Neural progenitor cell (in vitro differentiated cells): ENCODE measurements around the gene CYP2C8.

Experiments used
- CTCF ChIP-seq: fragments of 200-600 bp; sonication (generic); IDR thresholded peaks from 2 replicates; pipeline ENCODE4 v1.5.1; 2017; ENCODE audit warnings: antibody characterized with exemption, mild to moderate bottlenecking
- EZH2 ChIP-seq: fragments of 200-600 bp; sonication (generic); IDR thresholded peaks from 2 replicates; pipeline ENCODE4 v1.6.1; 2017; ENCODE audit warnings: antibody characterized with exemption, mild to moderate bottlenecking, moderate library complexity

GRCh38 chr10:95056744-95057363 lies 12.4 kb downstream of the CYP2C8 start:
- TF ChIP-seq CTCF (no peak), EZH2 (no peak)
